Melanocyte of skin (primary cell): ENCODE results near the gene NPIPA2. TPM values are rescaled to one million over a fixed set of nuclear protein-coding genes. Genes with fewer than 3 reads are reported as not detected.

Experiments
- total RNA-seq, 2 donors: library from RNA; depleted of rRNA; stranded (reverse); fragments of >200 nt; gene quantifications; 2 replicates each; pipeline ENCODE4 v1.2.3, GENCODE V29; 2012

NPIPA2 gene
- total RNA-seq, result not detected

GRCh38 chr16:14742273-14743128, at the start of gene NPIPA2:
Gene NPIPA2 (plus strand): TSS chr16:14742533. CDS start chr16:14748066, 5,533 bp downstream.

GRCh38 chr16:14694129-14694528, 48.2 kb upstream of the NPIPA2 start, which contains the start of gene PLA2G10:
Gene PLA2G10 (minus strand): TSS chr16:14694308. CDS start chr16:14694229, 79 bp downstream.

GRCh38 chr16:14703156-14704011, 38.9 kb upstream of the NPIPA2 start, which contains the start of gene NPIPA3:
Gene NPIPA3 (plus strand): TSS chr16:14703411. CDS start chr16:14708944, 5,533 bp downstream.

Other genes with a start within 250 kb of the NPIPA2 start
- gene PARN, start 112.3 kb upstream of the NPIPA2 start, total RNA-seq, result 10 to 100 TPM; 43.3 to 46.5 TPM
- gene BFAR, start 109.6 kb upstream of the NPIPA2 start, total RNA-seq, result 100 to 1,000 TPM; 151 to 159 TPM
- gene PLA2G10, start 48.2 kb upstream of the NPIPA2 start, total RNA-seq, result not detected
- gene NPIPA3, start 39.1 kb upstream of the NPIPA2 start, total RNA-seq, result not detected
- gene NOMO1, start 91.2 kb downstream of the NPIPA2 start, total RNA-seq, result 10 to 100 TPM; 65.0 to 91.6 TPM
- 10 to 100 TPM; 45.1 to 45.3 TPM for gene NPIPA1, start 194.9 kb downstream of the NPIPA2 start, total RNA-seq
- gene PDXDC1, start 232.5 kb downstream of the NPIPA2 start, total RNA-seq, result 100 to 1,000 TPM in 1 of 2 donors, 10 to 100 TPM in 1; 98.8 to 134 TPM